KBM-7 (cell line): ENCODE results near the gene ATP10A.
"Not testable (repeated sequence)": the region's sequence is repeated elsewhere in the genome, so short reads cannot be mapped to it uniquely, and the experiment has no call there.

Experiments
- DNase-seq: peaks from one replicate; pipeline ENCODE4 v3.0.0-alpha.2; 2015
- in situ Hi-C: fragments of 300-500 bp; cut with MboI; formaldehyde crosslinking; loops from 2 replicates; pipeline ENCODE4 v1.14.3; 2020; ENCODE audit warnings: low sequenced_read_pairs, low pct_unique_long_range_greater_than_20kb, mixed read lengths

The ATP10A gene

DNA sequence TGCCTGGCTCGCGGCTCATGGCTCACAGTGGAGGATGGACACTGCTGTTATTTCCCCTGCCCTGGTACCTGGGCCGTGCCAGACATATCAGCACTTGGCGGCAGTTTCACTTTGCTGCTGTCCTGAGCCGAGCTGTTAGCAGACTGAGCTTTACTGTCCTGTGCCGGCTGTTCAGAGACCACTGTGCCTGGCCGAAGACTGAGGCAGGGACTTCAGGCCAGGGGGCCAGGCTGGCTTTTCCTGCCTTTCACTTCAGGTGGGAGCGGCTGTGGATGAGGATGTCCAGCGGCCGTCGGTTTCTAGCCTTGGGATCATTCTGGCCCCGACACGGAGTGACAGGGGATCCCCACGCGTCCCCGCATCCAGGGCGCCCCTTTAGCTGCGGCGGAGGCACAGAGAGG is 1.1 kb downstream of the ATP10A start:
- in situ Hi-C loops: no loop called here
- DNase-seq: no peak

DNA sequence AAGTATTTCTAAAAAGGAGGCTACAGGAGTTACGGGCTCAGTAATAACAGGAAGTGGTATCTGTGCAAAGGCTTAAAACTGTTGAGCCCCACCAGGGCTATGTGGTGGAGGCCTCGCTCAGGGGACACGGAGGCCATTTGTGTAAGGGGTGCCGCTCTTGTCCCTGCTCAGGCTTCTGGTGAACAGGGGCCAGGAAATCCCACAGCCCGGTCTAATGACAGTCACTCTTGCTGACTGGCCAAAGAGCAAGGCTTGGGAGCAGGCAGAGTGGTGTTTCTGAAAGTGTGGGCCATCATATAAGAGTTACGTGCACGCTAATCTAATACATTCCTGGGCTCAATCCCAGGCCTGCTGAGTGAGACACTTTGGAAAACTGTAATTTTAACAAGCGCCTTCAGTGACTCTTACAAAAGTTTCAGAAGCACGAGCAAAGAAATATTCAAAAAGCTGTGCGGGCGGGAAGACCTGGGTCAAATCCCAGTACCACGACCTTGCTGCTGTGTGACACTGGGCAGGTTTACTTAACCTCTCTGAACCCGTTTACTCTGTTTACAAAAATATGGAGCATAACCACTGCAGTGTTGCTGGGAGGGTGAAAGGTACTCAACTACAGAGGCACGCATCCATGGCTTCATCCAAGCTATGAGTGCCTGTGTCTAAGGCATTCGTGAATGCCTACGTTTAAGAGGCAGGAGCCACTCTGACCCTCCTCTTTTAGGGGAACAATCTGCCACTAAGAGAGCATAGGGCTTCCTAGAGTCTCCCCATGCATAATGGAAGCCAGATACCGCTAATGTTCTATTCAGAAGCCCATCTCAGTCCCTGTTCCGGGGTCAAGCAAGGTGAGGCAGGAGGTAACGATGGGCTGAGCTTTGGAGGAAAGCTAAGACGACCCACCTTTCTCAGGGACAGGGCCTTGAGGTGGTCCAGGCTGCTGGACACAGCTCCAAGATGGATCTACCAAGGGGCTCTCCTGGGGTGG is 2.0 kb downstream of the ATP10A start:
- in situ Hi-C loops: no loop called here
- DNase-seq: peak; percentile 72

DNA sequence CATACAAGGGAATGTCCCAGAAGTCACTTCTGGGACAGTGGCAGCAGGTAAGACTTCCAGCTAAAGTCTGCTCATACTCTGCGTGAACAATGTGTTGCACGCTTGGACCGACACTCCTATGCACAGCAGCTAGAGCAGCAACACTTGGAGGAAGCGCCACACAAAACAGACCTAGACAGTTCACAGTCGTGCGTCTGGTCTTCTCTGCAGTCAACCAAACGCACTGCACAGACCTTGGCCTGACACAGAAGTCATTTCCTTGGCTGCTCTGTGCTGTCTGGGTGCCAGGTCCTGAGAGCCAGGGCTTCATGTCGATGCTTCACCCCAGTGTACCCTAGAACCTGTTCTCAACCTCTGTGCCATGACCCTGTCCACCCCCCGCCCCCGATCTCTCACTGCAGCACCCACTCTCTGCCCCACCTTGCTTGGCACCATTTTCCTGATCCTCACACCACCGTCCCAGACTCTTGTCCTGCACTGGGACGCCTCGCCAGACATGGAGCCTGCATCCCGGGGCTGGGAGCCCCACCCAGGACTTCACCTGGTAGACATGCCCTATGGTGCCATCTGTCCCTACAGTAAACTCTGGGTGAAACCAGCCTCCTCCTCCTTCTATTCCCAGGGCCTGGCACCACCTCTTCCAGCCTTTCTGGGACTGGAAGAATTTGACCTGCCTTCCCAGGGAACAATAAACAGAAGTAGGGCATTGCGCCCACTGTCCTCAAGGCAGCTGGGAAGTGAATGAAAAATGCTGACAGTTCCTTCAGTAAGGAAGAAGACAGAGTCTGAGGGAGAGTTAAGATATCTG is 3.1 kb downstream of the ATP10A start:
- DNase-seq: no peak
- in situ Hi-C loops: no loop called here

DNA sequence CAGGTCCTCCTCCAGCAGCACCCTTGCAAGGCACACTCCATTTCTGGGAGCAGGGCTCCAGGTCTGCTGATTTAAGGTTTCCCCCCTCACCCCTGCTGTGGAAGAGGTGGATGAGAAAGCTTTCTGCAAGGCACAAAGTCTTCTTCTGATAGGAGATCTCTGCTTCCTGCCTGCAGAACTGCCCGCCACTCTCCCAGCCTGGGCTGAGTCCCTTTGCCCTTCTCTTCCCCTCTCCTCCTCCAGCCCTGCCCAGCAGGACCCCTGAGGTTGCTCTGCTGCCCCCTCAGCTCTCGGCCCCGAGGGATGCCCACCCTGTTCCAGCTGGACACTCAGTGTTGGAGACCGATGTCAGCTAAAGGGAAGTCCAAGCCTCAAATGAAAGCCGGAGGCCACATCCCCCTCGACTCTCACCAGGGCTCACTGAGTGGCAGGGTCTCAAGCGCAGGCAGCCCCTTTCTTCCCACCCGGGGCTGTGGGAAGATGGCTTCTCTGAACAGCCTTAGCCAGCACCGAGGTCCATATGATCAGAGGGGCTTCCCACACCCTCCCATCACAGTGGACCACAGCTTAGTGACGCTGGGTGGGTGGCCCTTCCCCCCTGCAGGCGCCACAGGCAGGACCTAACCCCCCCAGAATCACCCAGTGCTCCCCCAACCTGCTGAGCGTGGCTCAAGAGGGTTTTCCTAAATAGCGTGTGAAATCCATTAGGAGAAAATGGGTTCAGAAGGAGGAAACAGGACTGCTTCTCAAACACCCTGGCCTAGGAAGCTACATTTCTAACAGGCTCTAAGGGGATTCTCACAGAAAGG is 4.0 kb downstream of the ATP10A start:
- in situ Hi-C loops: no loop called here
- no peak for DNase-seq

DNA sequence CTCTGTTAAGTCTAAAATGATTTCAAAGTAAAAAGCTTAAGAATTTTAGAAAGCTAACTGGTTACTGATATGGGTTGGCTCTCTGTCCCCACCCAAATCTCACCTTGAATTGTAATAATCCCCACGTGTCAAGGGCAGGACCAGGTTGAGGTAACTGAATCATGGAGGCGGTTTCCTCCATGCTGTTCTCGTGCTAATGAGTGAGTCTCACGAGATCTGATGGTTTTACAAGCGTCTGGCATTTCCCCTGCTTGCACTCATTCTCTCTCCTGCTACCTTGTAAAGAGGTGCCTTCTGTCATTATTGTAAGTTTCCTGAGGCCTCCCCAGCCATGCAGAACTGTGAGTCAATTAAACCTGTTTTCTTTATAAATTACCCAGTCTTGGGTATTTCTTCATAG is 7.1 kb downstream of the ATP10A start:
- in situ Hi-C loops: not testable (repeated sequence)
- peak; percentile 56 for DNase-seq

DNA sequence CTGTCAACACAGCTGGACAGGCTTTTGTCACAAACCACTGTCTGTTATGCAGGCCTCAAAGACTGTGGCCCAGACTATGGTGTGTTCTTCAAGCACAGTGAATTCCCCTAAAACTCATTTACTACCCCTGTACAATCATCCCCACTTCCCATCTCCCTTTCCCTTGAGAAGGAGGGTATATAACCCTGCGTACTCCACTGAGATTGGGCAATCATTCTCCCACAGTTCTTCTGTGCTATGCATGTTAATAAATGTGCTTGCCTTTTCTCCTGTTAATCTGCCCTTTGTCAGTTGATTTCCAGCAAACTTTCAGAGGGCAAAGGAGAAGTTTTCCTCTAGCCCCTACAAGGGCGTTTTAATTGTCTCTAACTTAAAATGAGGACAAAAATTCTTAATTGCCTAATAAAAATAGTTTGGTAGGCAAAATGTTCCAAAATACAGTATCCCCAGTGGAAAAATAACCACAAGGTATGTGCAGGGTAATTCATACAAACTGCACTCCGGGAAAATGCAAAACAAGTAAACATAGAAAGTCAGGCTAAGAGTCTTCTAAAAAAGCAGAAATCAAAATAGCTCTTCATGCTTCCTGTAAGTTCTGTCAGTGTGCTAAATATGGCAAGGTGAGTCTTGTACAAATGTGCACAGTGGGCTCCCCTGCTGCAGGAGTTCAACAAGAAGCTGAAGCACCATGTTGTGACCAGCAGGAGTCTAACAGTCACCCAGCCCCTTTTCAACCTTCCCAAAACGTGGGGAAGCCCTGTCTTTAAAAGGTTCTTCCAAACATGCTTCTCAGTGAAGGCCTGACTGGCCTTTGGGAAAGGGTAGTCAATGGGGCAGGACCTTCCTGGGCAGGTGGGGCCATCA is 10.2 kb downstream of the ATP10A start:
- in situ Hi-C loops: no loop called here

DNA sequence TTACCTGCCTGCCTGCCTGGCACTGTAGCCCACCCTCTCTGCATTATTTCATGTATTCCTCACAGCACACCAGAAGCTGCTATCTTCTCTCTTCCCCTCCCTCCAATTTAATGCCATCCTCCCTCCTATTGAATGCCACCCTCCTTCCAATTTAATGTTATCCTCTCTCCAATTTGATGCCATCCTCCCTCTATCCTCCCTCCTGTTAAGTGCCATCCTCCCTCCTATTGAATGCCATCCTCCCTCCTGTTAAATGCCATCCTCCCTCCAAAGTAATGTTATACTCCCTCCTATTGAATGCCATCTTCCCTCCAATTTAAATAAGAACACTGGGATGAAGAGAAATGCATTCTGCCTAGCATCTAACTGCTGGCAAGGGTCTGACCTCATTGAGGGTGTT is 11.1 kb downstream of the ATP10A start:
- in situ Hi-C loops: no loop called here
- DNase-seq: no peak

More for the DNA sequence above, 10.2 kb downstream of the ATP10A start:
- DNase-seq: peak; percentile 52

DNA sequence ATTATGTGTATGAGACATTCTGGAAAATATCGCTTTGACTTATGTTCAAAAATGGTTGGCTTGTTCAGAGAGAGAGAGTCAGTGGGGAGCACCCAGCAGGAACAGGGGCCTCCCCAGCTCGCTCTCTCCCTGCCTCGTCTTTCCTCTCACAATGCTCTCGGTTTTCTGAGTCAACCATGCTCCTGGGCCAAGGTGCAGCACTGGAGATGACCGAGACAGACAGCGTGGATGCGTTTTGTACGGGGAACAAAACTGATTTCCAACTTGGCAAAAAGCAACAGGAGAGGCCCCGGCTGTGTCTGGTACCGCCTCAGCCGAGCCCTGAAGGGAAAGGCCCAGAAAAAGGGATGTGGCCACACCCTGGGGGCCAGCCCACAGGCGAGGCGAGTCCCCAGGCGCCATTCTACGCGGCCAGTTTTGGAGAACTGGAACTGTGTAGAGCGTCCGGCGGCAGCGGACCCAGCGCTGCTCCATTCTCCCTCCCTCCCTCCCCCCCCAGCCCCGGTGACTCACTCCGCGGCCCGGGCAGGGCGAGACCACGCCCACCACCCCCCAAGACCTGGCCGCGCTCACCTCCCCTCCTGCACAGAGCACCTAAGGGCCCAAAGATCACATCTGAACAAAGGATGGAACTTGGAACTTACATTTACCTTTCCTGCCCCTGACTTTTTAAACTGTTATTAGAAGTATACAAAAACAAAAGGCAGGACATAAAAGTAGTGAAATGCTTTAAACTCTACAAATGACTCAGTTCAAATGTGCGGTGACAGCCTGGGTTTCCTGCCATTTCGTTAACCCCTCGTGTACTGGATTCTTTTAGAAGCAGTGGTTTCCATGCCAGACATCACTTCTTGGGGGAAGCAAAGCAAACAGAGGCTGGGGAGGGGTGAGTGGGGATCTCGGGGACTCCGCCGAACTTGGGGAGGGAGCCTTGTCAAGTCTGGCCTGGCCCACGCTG is 12.7 kb downstream of the ATP10A start:
- in situ Hi-C loops: no loop called here
- peak; percentile 80 for DNase-seq

DNA sequence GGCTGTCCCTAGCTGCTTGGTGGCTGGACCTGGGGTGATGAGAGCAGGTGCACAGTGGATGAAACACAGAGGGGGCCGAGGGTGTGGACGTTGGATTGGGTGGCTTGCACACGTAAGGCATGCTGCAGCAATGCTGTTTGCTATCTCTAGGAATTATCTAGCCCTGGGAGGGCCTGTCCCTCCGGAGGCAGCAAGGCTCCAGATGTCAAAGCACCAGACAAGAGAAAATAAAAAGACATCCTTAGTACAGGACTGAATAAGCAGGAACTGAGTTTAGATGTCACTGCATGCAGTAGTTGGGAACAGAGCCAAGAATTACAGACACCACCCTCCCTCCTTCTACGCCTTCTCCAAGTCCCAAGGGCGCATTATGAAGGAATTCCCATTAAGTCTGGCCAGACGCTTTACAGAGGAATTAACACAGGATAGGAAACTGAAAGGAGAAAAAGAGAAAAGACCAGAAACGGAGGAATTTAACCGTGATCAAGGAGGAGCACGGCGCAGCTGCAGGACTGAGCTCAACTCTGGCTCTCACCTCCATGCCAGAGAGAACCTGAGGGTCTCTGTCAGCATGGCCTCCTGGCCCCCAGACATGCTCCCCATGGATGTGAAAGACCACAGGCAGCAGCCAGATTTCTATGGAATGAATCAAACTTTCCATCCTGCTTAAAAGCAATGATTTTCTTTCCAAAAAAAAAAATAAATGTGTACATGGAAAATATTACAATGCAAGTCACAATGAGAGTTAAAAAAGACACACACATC is 13.8 kb downstream of the ATP10A start:
- peak; percentile 52 for DNase-seq
- in situ Hi-C loops: no loop called here

DNA sequence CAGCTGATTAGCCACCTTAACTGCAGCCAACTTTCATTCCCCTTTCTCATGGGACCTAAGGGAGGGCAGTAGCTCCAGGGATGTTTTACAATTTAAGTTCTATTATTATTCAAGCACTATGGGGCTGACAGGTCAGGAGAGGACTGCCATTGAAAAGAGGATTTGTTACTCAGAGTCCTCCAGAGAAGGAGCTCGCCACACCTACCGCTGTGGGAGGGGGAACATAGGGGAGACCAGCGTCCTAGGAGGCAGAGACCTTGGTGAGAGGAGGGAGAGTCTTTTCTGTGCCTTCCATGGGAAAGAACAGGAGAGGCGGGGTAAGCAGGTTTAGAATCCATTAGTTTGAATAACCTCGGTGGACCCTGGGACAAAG is 14.4 kb downstream of the ATP10A start:
- in situ Hi-C loops: no loop called here
- DNase-seq: no peak

DNA sequence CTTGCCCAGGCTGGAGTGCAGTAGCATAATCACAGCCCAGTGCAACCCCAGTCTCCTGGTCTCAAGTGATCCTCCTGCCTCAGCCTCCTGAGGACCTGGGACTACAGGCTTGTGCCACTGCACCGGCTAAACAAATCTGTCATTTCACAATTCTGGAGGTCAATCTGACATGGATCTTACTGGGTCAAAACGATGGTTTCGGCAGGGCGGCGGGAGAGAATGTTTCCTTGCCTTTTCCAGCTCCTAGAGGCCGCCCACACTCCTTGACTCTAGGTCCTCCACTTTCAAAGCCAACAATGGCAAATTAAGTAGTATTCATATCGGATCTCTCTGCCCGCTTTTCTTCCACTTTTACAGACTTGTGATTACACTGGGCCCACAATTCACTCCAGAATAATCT is 14.8 kb downstream of the ATP10A start:
- DNase-seq: no peak

DNA sequence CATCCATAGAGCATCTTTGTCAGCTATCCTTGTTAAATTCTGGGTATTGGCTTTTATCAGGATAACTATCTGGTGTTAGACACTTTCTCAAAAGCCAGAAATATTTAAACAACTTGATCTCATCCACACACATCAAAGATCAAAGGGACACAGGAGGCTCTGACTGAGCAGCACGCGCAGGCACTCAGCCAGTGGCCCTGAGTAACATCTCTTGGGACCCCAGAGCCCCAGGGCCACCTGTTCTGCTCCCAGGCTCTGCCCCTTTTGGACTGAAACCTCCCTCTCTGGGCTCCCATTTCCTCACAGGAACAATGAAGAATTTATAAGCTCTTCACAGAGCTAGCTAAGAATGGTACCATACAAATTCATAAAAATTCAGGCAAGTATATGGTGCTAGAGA is 16.1 kb downstream of the ATP10A start:
- no peak for DNase-seq
- in situ Hi-C loops: no loop called here

More for the DNA sequence above, 14.8 kb downstream of the ATP10A start:
- in situ Hi-C loops: no loop called here

DNA sequence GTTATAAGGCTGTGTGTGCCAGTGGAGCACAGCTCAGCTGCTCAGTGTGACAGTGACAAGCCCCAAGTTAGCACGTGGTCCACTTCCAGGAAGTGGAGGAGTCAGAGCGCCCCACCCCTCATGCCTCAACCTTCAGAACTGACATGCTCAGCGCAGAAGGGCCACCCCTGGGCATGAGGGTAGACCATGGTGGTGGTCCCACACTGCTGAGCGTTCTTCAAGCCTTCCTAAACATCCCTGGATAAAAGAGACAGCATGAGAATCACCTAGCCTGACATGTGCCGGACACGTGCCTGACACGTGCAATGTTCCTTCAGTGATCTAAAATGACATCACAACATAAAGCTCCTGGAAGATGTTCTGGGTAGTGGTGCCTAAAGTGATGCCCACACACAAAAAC is 16.8 kb downstream of the ATP10A start:
- DNase-seq: peak; percentile 24
- in situ Hi-C loops: no loop called here

DNA sequence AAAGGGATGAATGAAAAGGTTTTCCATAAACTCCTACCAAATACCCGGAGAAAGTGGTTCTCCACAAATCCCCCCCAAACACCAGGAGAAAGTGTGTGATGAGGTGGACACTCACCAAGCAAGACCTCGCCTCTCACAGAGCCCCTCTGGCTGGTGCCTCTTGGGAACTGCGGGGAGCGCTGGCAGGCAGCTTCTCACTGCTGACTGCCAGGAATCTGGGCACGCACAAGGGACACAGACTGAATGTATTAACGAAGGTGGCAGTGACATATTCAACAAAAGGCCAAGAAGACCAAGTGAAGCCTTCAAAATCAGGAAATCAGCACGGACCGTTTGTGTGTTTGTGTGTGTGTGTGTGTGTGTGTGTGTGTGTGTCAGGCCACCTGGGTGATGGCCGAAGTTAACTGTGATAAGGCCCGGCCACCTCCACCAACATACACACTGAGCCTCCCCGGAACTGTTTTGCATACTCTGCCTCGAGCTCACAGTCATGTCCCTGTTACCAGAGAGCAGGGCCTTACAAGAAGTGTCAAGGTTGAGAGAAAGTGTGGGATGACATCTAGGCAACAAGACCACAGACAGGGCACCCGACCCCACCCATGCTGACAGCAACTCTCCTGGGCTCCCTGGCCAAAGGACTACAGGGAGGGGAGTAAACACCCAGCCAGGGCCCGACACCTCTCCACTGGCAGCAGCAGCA is 18.0 kb downstream of the ATP10A start:
- no peak for DNase-seq
- in situ Hi-C loops: no loop called here

DNA sequence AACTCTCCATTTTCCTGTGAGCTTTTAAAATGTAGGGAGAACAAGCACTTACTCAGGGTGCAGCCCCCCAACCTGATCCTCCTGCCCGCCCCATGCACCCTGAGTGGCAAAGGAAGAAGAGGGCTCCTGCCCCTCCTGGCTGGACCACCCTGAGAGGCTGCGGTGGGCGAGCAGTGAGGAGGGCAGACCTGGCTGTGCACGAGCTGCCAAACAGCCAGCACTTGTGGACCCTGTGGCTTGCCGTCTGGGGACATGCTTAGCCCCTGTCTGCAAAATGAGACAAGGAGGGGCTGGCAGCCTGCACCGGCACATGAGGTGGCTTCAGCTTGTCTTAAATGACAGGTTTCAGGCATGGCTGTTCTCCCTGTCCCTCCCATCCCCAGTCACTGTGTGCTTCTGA is 18.6 kb downstream of the ATP10A start:
- DNase-seq: no peak

DNA sequence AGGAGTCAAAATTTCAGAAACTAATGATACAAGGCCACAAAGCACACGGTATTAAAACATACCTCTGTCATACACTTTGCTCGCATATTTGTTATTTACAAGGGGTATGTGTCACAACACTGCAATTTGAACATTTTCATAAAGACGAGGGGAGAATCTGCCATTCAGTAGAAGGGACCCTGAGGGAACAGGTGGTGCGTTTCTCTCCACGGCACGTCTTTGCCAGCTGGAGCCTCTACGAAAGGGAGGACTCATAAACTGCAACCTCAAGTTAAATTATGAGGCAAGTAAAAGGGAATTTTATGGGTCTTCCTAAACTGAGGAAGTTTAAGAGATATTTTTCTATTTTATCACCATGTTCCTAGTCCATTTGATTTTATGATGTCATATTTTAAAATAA is 19.1 kb downstream of the ATP10A start:
- DNase-seq: no peak
- in situ Hi-C loops: no loop called here

More for the DNA sequence above, 18.6 kb downstream of the ATP10A start:
- in situ Hi-C loops: no loop called here
